Fibroblast of skin of abdomen (primary cell): ENCODE results near the gene PASK.

Source experiments
- DNase-seq: peaks from one replicate; pipeline ENCODE4 v3.0.0-alpha.2; 2013

The PASK gene

GRCh38 chr2:241146286-241146685 is 3.0 kb downstream of the PASK start:
- DNase-seq = no peak

DNA sequence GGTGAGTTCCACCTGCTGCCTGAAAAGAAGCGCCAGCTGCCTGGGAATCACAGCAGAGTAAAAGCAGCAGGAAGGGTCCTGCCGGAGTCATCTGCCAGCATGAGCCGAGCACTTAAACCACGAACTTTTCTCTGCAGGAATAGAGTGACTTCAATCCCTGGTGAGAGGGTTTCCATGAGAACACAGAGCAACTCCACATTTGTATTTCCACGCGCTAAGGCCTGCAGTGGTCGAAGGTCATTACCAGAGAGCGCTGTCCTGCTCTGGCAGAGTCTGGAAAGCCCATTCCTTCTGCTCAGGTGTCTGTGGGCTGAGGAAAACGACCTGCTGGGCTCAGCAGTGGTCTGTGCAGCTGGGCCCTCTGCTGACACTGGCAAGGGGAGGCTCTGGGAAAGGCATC is 6.7 kb downstream of the PASK start:
- DNase-seq = no peak

DNA sequence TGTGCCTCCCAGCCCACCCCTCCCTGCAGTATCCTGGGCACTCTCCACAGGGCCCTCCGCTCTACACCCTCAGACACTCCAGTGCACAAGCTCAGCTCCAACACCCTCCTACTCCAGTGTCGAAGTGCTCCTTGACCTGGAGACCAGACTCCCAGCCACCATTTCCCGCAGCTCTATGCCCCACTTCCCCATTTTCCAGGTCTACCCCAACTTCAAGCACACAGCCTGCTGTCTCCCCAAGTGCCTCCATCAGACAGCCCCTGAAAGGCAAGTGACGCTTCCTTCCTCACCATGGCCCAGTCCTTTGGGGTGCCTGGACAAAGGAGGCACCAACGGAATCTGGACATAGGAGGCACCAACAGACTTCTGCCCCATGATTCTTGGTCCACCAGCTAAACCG is 7.2 kb downstream of the PASK start:
- DNase-seq = no peak

DNA sequence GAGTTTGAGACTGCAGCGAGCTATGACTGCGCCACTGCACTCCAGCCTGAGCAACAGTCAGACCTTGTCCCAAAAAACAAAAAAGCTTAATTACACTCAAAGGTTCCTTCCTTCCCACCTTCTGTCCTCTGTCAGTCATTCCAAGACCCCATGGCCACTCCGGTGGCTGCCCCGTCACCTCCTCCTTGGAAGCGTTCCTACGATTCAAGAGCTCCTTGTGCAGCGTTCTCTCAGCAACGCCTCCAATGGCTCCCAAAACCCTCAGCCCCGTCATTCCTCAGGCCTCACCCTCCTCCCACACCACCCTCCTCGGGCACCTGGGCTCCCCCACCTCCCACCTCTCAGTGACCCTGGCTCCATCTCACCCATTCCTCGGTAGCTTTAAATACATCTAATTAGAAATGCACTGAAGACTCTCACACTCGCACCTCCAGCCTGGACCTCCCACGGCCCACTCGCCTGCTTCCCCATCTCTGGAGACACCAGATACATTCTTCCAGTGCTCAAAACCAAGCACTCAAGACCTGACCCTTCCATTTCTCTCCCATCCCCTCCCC is 8.0 kb downstream of the PASK start:
- no peak for DNase-seq

DNA sequence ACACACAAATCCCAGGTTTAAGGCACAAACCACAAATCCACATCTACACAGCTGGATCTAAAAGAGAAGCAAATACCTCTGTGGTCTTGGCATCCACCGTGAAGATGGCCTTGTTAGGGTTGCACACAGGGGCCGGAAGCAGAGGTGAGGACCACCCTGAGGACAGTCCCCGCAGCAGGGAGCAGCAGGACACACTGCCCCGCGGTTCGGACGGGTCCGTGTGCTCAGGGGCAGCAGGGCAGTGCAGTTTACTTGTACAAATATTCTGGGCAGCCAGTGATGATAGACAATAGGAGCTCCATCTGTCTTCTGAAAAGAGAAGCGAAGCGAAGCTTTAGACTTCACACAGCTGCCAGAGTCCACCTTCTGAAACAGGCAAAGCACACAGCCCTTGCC is 8.8 kb downstream of the PASK start:
- no peak for DNase-seq

DNA sequence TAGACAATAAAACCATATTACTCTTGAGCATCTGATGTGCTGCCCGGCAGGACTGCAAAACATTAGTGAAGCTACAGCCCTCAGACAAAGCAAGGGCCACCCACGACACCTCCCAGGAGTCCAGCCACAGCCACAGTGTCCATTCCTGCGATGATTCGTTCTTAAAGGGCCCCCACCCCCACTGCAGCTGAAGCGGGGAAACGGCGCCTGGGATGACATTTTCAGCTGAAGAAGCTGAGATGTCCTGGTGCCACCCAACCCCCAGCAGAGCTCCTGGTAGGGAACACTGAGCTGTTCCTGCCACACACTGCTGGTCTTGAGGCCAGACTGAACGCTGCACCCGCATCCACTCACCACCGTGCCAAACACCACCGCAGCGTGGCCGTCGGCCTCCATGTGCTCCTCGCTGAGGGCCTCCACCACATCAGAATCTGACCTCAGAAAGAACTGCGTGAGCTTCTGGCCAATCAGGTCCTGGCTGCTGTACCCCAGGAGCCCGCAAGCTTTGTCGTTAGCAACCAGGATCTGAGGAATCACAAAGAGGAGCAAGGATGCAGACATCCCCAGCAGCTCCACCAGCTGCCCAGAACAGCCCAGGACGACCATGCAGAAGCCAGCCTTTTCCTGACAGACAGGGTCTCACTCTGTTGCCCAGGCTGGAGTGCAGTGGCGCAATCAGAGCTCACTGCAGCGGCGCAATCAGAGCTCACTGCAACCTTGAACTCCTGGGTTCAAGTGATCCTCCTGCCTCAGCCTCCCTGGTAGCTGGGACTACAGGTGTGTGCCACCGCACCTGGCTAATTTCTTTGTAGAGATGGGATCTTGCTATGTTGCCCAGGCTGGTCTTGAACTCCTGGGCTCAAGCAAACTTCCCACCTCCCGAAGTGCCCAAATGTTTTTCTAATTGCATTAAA is 9.5 kb downstream of the PASK start:
- DNase-seq = no peak

- DNase-seq = no peak
Observed at GRCh38 chr2:241138471-241138870, 10.8 kb downstream of the PASK start.

DNA sequence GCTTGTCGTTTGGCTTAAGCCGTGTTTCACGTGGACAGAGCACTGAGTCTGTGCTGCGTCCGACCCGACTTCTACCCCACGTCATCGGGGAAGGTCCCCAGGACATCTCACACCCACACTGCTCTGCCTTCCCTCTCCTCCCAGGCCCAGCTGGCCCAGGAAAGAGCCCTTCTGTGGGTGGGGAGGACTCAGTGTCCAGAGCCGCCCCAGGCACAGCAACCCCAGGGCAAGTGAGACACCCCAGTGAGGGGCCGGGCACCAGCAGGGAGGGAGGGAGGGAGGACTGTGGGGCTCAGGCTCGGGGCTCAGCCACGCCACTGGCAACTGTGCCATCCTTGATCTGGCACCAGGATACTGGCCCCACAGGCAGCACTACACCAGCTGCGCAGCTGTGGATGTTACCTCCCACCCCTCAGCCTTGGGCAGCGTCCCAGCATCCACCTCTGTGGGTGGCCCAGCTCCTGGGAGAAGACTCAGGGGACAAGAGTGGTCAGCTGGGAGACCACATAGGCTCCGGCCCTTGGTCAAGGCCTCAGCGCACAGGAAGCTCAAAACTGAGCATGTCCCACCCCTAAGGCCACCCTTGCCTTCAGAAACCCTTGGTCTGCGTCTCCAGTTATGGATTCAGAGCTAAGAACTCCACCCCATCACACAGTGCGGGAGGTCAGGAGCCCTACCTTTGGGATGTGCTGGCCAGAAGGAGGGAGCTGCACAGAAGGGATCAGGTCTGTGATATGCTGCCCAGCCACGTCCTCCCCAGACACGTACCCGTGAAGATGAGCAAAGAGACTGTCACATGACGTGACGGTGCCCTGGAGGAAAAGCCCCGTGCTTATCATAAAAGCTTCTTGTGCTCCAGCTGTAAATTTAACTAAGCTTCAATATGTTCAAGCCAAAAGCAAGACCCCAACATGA is 11.7 kb downstream of the PASK start:
- DNase-seq = no peak

GRCh38 chr2:241136661-241137260 is 12.5 kb downstream of the PASK start:
- no peak for DNase-seq

GRCh38 chr2:241136191-241136590 is 13.1 kb downstream of the PASK start:
- no peak for DNase-seq

GRCh38 chr2:241135737-241136136 is 13.5 kb downstream of the PASK start:
- no peak for DNase-seq

GRCh38 chr2:241134711-241135110 is 14.6 kb downstream of the PASK start:
- DNase-seq = no peak

GRCh38 chr2:241133436-241133820 is 15.8 kb downstream of the PASK start:
- DNase-seq = no peak

DNA sequence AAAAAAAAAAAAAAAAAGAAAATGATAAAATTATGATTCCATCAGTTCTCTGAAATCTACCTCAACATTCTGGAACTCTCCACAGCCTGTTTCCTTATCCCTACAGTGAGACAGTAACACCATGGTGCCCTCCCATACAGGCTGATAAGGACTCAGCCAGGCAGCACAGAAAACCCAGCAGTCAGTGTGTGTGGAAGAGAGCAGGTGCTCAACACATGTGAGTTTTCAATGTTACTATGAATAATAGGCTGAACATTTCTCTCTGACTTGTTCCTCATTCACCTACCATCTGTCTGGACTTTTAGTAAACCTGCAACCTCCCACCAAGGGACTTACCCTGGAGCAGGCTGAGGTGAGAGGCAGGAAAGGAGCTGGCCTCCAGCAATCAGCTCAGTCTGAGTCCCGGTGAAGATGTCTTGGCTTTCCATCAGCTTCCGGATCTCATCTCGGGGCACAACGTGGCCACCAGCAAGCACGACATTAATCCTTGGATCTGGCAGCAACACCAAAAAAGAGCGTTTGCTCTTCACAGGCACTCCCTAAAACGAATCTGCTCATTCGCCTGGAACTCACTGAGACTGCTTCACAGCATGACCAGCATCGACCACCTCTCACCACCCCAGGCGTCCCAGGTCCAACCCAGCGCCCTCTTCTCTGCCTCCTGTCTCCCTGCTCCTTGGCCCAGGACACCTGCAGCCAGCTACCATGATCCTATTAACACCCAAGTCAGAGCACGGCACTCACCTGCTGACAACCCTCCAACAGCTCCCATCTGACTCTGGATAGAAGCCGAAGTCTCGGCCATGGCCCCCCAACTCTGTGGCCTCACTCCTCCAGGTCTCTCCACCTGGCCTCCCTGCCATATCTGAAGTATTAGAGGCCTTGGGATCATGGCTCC is 16.5 kb downstream of the PASK start:
- DNase-seq = no peak

DNA sequence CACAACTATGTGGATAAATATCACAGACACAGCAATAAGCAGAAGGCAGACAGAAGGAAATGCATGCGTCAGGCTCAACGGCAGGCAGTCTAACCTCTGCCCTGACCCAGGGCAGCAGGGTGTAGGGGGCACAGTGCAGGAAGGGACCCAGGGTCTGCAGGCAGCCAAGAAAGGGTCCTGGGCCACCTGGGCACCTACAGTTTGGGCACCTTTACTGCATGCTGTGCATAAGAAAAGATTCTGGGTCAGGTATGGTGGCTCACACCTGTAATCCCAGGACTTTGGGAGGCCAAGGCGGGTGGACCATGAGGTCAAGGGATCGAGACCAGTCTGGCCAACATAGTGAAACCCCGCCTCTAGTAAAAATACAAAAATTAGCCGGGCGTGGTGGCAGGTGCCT is 17.7 kb downstream of the PASK start:
- DNase-seq = no peak

- DNase-seq = no peak
Observed at GRCh38 chr2:241130316-241130715, 19.0 kb downstream of the PASK start.

GRCh38 chr2:241129086-241129871 is 20.0 kb downstream of the PASK start:
- DNase-seq = no peak

GRCh38 chr2:241128266-241128665 is 21.0 kb downstream of the PASK start:
- DNase-seq = no peak

- no peak for DNase-seq
Observed at GRCh38 chr2:241126771-241127202, 22.5 kb downstream of the PASK start.

DNA sequence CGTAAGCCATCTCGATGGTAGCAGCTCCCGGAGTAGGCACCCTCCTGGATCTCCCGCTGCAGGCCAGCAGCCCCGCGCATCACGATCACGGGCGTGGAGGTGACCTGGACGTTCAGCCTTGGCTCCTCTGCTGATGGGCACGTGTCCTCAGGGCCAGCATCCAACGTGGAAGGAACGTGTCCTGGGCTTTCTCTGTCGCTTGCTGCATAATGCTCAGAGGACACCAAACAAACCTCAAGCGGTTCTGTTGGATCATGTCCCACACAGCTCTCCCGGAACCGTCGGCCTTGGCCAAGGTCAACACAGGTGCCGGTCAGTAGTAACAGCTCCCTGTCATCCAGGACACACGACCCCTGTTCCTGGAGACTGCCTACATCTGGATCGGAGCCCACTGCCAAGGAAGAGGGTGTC is 23.1 kb downstream of the PASK start:
- DNase-seq = no peak

DNA sequence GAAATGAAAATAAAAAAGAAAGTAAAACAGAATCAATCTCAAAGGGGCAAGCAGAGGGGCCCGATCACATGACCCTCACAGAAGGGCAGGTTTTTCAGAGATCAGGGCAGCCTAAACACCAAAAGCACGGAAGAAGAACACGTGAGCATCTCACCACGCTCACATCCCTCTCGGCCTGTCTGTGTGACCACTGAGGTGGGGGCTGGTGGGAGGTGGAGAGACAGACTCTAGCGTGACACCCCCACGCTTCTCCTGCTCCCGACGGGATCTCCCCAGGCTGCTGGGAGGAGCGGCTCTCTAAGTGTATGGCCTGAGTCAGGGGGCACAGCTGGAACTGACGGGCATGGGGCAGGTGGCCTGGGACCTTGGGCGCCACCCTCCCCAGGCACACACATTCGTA is 23.6 kb downstream of the PASK start:
- no peak for DNase-seq
